ENCODE data around the gene PIGQ.

- TF ChIP-seq SUZ12 (IDR thresholded peaks at IDR 0.05; ENCODE audit: extremely low read depth, insufficient read depth, insufficient read length) (no peak), YY1 (IDR thresholded peaks at IDR 0.05; ENCODE audit: insufficient read depth, insufficient read length) (no peak)
These were observed 54.8 kb downstream of the PIGQ start for GRCh38 chr16:624526-625070.

Data from NT2/D1 (cell line).